Liver (tissue), 9 donors: ENCODE results near the gene OR10H4. TPM values are rescaled to one million over a fixed set of nuclear protein-coding genes. Genes with fewer than 3 reads are reported as not detected.
"Not testable (repeated sequence)": the region's sequence is repeated elsewhere in the genome, so short reads cannot be mapped to it uniquely, and the experiment has no call there.

Experiments used
- DNase-seq: peaks from one replicate; pipeline ENCODE4 v3.0.0-alpha.2; 2017; ENCODE audit warnings: low spot score
- H3K27ac ChIP-seq, 2 donors: one replicate each; pipeline ENCODE4 v1.7.0; 2013; ENCODE audit warnings: inconsistent platforms in 2 of 2, low read length in 2 of 2, control low read depth in 1 of 2, low read depth in 1 of 2, mild to moderate bottlenecking in 1 of 2
- H3K27me3 ChIP-seq, 4 donors: one replicate each; pipeline versions ENCODE4 v1.6.1 to v1.7.0; 2013; ENCODE audit warnings: low read length in 3 of 4, inconsistent platforms in 1 of 4, mild to moderate bottlenecking in 1 of 4, moderate library complexity in 1 of 4; ENCODE audit not compliant: control insufficient read depth in 4 of 4, insufficient read depth in 4 of 4
- H3K36me3 ChIP-seq, 4 donors: one replicate each; pipeline versions ENCODE4 v1.6.1 to v1.7.0; 2013; ENCODE audit warnings: low read length in 3 of 4, mild to moderate bottlenecking in 3 of 4, low read depth in 1 of 4, moderate library complexity in 1 of 4; ENCODE audit not compliant: control insufficient read depth in 4 of 4, insufficient read depth in 3 of 4
- H3K4me1 ChIP-seq, 4 donors: one replicate each; pipeline versions ENCODE4 v1.6.1 to v1.7.0; 2013; ENCODE audit warnings: low read length in 3 of 4, mild to moderate bottlenecking in 3 of 4, moderate library complexity in 1 of 4; ENCODE audit not compliant: control insufficient read depth in 4 of 4, insufficient read depth in 4 of 4
- H3K4me3 ChIP-seq, 3 donors: one replicate each; pipeline versions ENCODE4 v1.6.1 to v1.7.0; 2013; ENCODE audit warnings: low read length in 3 of 3, control low read depth in 1 of 3, low read depth in 1 of 3, mild to moderate bottlenecking in 1 of 3
- H3K9ac ChIP-seq, 2 donors: one replicate each; pipeline ENCODE4 v1.7.0; 2013; ENCODE audit warnings: low read length in 2 of 2, mild to moderate bottlenecking in 2 of 2, moderate library complexity in 2 of 2, control low read depth in 1 of 2, low read depth in 1 of 2
- H3K9me3 ChIP-seq, 4 donors: one replicate each; pipeline versions ENCODE4 v1.6.1 to v1.7.0; 2013; ENCODE audit warnings: low read length in 3 of 4; ENCODE audit not compliant: control insufficient read depth in 4 of 4
- CTCF ChIP-seq: fragments of 150-350 bp; IDR thresholded peaks from 2 replicates; pipeline ENCODE4 v1.5.1; 2017; ENCODE audit warnings: improper control_type of control experiment, low read depth, low read length; ENCODE audit not compliant: missing input control
- HNF4G ChIP-seq: IDR thresholded peaks from 2 replicates; pipeline ENCODE4 v1.6.1; 2016; ENCODE audit warnings: antibody characterized with exemption
- JUND ChIP-seq, 2 donors: IDR thresholded peaks; 2 replicates each; pipeline ENCODE4 v1.6.1; 2016; ENCODE audit warnings: antibody characterized with exemption in 2 of 2
- NR2F2 ChIP-seq: IDR thresholded peaks from 2 replicates; pipeline ENCODE4 v1.6.1; 2016; ENCODE audit warnings: antibody characterized with exemption
- RAD21 ChIP-seq, 2 donors: IDR thresholded peaks; 2 replicates each; pipeline ENCODE4 v1.6.1; 2016; ENCODE audit warnings: antibody characterized with exemption in 2 of 2, mild to moderate bottlenecking in 2 of 2
- REST ChIP-seq: IDR thresholded peaks from 2 replicates; pipeline ENCODE4 v1.6.1; 2016; ENCODE audit warnings: antibody characterized with exemption, mild to moderate bottlenecking
- TAF1 ChIP-seq: conservative IDR thresholded peaks from 2 replicates; pipeline ENCODE4 v1.6.1; 2016; ENCODE audit warnings: antibody characterized with exemption, mild to moderate bottlenecking
- WGBS: extraction: QIAGEN DNeasy Blood & Tissue Kit; methylation state at CpG from one replicate; pipeline ENCODE4 v1.1.7; 2013; 5-methylcytosine and 5-hydroxymethylcytosine counted together
- polyA plus RNA-seq, 2 donors: library from polyadenylated mRNA; stranded (reverse) in 1 of 2; unstranded in 1 of 2; fragments of 200-250 nt in 1 of 2; fragments of >200 nt in 1 of 2; fragmentation: Nextera tagmentation in 1 of 2; extraction: Ambion mirVana in 1 of 2; gene quantifications; one replicate each; pipeline versions ENCODE4 v1.2.1 to v1.2.3, GENCODE V29; 2013 to 2015
- total RNA-seq, 2 donors: library from RNA; depleted of rRNA; stranded (reverse); fragments of >200 nt; gene quantifications; one replicate each; pipeline ENCODE4 v1.2.3, GENCODE V29; 2014
- donor health status: healthy.
- donor health status: healthy.
- donor health status: healthy.
- donor health status: healthy.
- donor health status: healthy.

Gene OR10H4
- total and polyA plus RNA-seq, 4 donors, result not detected

GRCh38 chr19:15964231-15964630 lies 15.4 kb downstream of the OR10H4 start:
- no peaks in the 10 kb centered on the region for H3K36me3 ChIP-seq
- no peak for TF ChIP-seq JUND (IDR thresholded peaks at IDR 0.05)
- TF ChIP-seq REST, result no peak
- TF ChIP-seq HNF4G, result no peak
- TF ChIP-seq NR2F2, result no peak
- WGBS, result 81% methylated on average over 2 of the region's 2 CpGs

GRCh38 chr19:15971224-15971780 lies 22.5 kb downstream of the OR10H4 start:
- Histone ChIP-seq H3K4me1 (no peaks in the 10 kb centered on the region), H3K27ac (no peak overlapping the region), H3K9ac (no peak overlapping the region), H3K9me3 (no peaks in the 10 kb centered on the region), H3K4me3 (no peak overlapping the region), H3K27me3 (no peaks in the 10 kb centered on the region), H3K36me3 (no peaks in the 10 kb centered on the region)
- no peak for DNase-seq
- TF ChIP-seq CTCF, result peak; percentile 29
- TF ChIP-seq RAD21 (IDR thresholded peaks at IDR 0.05), result peak in 1 of 2 donors; percentile 79
- no peak for TF ChIP-seq REST
- no peak for TF ChIP-seq TAF1
- WGBS, result 67% methylated on average over 5 of the region's 5 CpGs

More at GRCh38 chr19:15964231-15964630, 15.4 kb downstream of the OR10H4 start:
- Histone ChIP-seq H3K27me3 (no peaks in the 10 kb centered on the region), H3K27ac (no peak overlapping the region), H3K4me1 (no peaks in the 10 kb centered on the region), H3K9ac (no peak overlapping the region), H3K9me3 (no peaks in the 10 kb centered on the region), H3K4me3 (no peak overlapping the region)
- no peak for DNase-seq

- H3K27me3 ChIP-seq, H3K9me3 ChIP-seq, H3K27ac ChIP-seq, H3K36me3 ChIP-seq, H3K9ac ChIP-seq, H3K4me3 ChIP-seq, H3K4me1 ChIP-seq, DNase-seq: not testable (repeated sequence)
Measured at GRCh38 chr19:15972043-15972442, 23.2 kb downstream of the OR10H4 start.
